Liver (tissue), 9 donors: ENCODE data around the gene C18orf32. TPM values are rescaled to one million over a fixed set of nuclear protein-coding genes. Genes with fewer than 3 reads are reported as not detected.

Source experiments
- DNase-seq: peaks from one replicate; pipeline ENCODE4 v3.0.0-alpha.2; 2017; ENCODE audit warnings: low spot score
- H3K27ac ChIP-seq, 2 donors: one replicate each; pipeline ENCODE4 v1.7.0; 2013; ENCODE audit warnings: inconsistent platforms in 2 of 2, low read length in 2 of 2, control low read depth in 1 of 2, low read depth in 1 of 2, mild to moderate bottlenecking in 1 of 2
- H3K27me3 ChIP-seq, 4 donors: one replicate each; pipeline versions ENCODE4 v1.6.1 to v1.7.0; 2013; ENCODE audit warnings: low read length in 3 of 4, inconsistent platforms in 1 of 4, mild to moderate bottlenecking in 1 of 4, moderate library complexity in 1 of 4; ENCODE audit not compliant: control insufficient read depth in 4 of 4, insufficient read depth in 4 of 4
- H3K36me3 ChIP-seq, 4 donors: one replicate each; pipeline versions ENCODE4 v1.6.1 to v1.7.0; 2013; ENCODE audit warnings: low read length in 3 of 4, mild to moderate bottlenecking in 3 of 4, low read depth in 1 of 4, moderate library complexity in 1 of 4; ENCODE audit not compliant: control insufficient read depth in 4 of 4, insufficient read depth in 3 of 4
- H3K4me1 ChIP-seq, 4 donors: one replicate each; pipeline versions ENCODE4 v1.6.1 to v1.7.0; 2013; ENCODE audit warnings: low read length in 3 of 4, mild to moderate bottlenecking in 3 of 4, moderate library complexity in 1 of 4; ENCODE audit not compliant: control insufficient read depth in 4 of 4, insufficient read depth in 4 of 4
- H3K4me3 ChIP-seq, 3 donors: one replicate each; pipeline versions ENCODE4 v1.6.1 to v1.7.0; 2013; ENCODE audit warnings: low read length in 3 of 3, control low read depth in 1 of 3, low read depth in 1 of 3, mild to moderate bottlenecking in 1 of 3
- H3K9ac ChIP-seq, 2 donors: one replicate each; pipeline ENCODE4 v1.7.0; 2013; ENCODE audit warnings: low read length in 2 of 2, mild to moderate bottlenecking in 2 of 2, moderate library complexity in 2 of 2, control low read depth in 1 of 2, low read depth in 1 of 2
- H3K9me3 ChIP-seq, 4 donors: one replicate each; pipeline versions ENCODE4 v1.6.1 to v1.7.0; 2013; ENCODE audit warnings: low read length in 3 of 4; ENCODE audit not compliant: control insufficient read depth in 4 of 4
- EGR1 ChIP-seq, 2 donors: IDR thresholded peaks; 2 replicates each; pipeline ENCODE4 v1.6.1; 2016 to 2018; ENCODE audit warnings: antibody characterized with exemption in 2 of 2, low read depth in 2 of 2
- FOXA1 ChIP-seq: IDR thresholded peaks from 2 replicates; pipeline ENCODE4 v1.6.1; 2016; ENCODE audit warnings: antibody characterized with exemption
- FOXA2 ChIP-seq: IDR thresholded peaks from 2 replicates; pipeline ENCODE4 v1.6.1; 2016; ENCODE audit warnings: antibody characterized with exemption
- GABPA ChIP-seq, 2 donors: IDR thresholded peaks in 1 of 2; conservative IDR thresholded peaks in 1 of 2; 2 replicates each; pipeline ENCODE4 v1.6.1; 2016; ENCODE audit warnings: antibody characterized with exemption in 2 of 2, mild to moderate bottlenecking in 1 of 2, moderate library complexity in 1 of 2
- HNF4A ChIP-seq, 2 donors: conservative IDR thresholded peaks; 2 replicates each; pipeline ENCODE4 v1.6.1; 2016; ENCODE audit warnings: antibody characterized with exemption in 2 of 2, mild to moderate bottlenecking in 2 of 2
- HNF4G ChIP-seq: IDR thresholded peaks from 2 replicates; pipeline ENCODE4 v1.6.1; 2016; ENCODE audit warnings: antibody characterized with exemption
- JUND ChIP-seq, 2 donors: IDR thresholded peaks; 2 replicates each; pipeline ENCODE4 v1.6.1; 2016; ENCODE audit warnings: antibody characterized with exemption in 2 of 2
- NR2F2 ChIP-seq: IDR thresholded peaks from 2 replicates; pipeline ENCODE4 v1.6.1; 2016; ENCODE audit warnings: antibody characterized with exemption
- RAD21 ChIP-seq, 2 donors: IDR thresholded peaks; 2 replicates each; pipeline ENCODE4 v1.6.1; 2016; ENCODE audit warnings: antibody characterized with exemption in 2 of 2, mild to moderate bottlenecking in 2 of 2
- RXRA ChIP-seq, 2 donors: IDR thresholded peaks; 2 replicates each; pipeline ENCODE4 v1.6.1; 2017 to 2018; ENCODE audit warnings: antibody characterized with exemption in 2 of 2, mild to moderate bottlenecking in 1 of 2
- SP1 ChIP-seq: IDR thresholded peaks from 2 replicates; pipeline ENCODE4 v1.6.1; 2018; ENCODE audit warnings: antibody characterized with exemption, mild to moderate bottlenecking
- TAF1 ChIP-seq: conservative IDR thresholded peaks from 2 replicates; pipeline ENCODE4 v1.6.1; 2016; ENCODE audit warnings: antibody characterized with exemption, mild to moderate bottlenecking
- YY1 ChIP-seq: IDR thresholded peaks from 2 replicates; pipeline ENCODE4 v1.6.1; 2016; ENCODE audit warnings: antibody characterized with exemption, mild to moderate bottlenecking
- WGBS: extraction: QIAGEN DNeasy Blood & Tissue Kit; methylation state at CpG from one replicate; pipeline ENCODE4 v1.1.7; 2013; 5-methylcytosine and 5-hydroxymethylcytosine counted together
- polyA plus RNA-seq, 2 donors: library from polyadenylated mRNA; stranded (reverse) in 1 of 2; unstranded in 1 of 2; fragments of 200-250 nt in 1 of 2; fragments of >200 nt in 1 of 2; fragmentation: Nextera tagmentation in 1 of 2; extraction: Ambion mirVana in 1 of 2; gene quantifications; one replicate each; pipeline versions ENCODE4 v1.2.1 to v1.2.3, GENCODE V29; 2013 to 2015
- total RNA-seq, 2 donors: library from RNA; depleted of rRNA; stranded (reverse); fragments of >200 nt; gene quantifications; one replicate each; pipeline ENCODE4 v1.2.3, GENCODE V29; 2014
- TF ChIP-seq, protein P1 (sequence below): fragments of 150-350 bp; IDR thresholded peaks from 2 replicates; pipeline ENCODE4 v1.5.1; 2017; ENCODE audit warnings: improper control_type of control experiment, low read depth, low read length; ENCODE audit not compliant: missing input control
- TF ChIP-seq, protein P2 (sequence below): IDR thresholded peaks from 2 replicates; pipeline ENCODE4 v1.6.1; 2016; ENCODE audit warnings: antibody characterized with exemption
- TF ChIP-seq, protein P3 (sequence below): IDR thresholded peaks from 2 replicates; pipeline ENCODE4 v1.6.1; 2016; ENCODE audit warnings: antibody characterized with exemption
- TF ChIP-seq, protein P4 (sequence below): IDR thresholded peaks from 2 replicates; pipeline ENCODE4 v1.6.1; 2016; ENCODE audit warnings: antibody characterized with exemption
- TF ChIP-seq, protein P5 (sequence below): IDR thresholded peaks from 2 replicates; pipeline ENCODE4 v1.6.1; 2016; ENCODE audit warnings: antibody characterized with exemption, mild to moderate bottlenecking
- donor health status: healthy.
- donor health status: healthy.
- donor health status: healthy.
- donor health status: healthy.
- donor health status: healthy.

C18orf32 gene
- total and polyA plus RNA-seq, 4 donors, result 12.4 to 63.2 (median 29.8) TPM

DNA sequence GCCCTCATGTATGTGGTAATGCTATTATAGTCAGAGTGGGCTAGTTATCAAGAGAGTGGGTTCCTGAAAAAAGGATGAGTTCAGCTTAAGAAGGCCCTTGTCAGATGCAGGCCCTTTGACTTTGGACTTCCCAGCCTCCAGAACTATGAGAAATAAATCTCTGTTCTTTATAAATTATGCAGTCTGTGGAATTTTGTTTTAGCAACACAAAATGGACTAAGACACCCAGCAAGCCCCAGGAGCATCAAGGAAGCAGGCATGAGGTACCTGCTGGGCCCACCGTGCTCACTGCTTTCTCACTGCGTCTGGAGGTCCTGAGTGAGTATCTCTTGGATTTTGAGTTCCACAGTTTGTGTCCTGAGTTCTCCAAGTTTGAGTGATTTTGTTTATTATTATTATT is 38.9 kb upstream of the C18orf32 start:
- Histone ChIP-seq H3K36me3 (no peaks in the 10 kb centered on the region), H3K27ac (no peak overlapping the region), H3K27me3 (no peaks in the 10 kb centered on the region), H3K4me1 (no peaks in the 10 kb centered on the region), H3K4me3 (no peak overlapping the region), H3K9ac (no peak overlapping the region), H3K9me3 (no peaks in the 10 kb centered on the region)
- no peak for DNase-seq
- TF ChIP-seq GABPA (IDR thresholded peaks at IDR 0.05 in 1 of 2, conservative IDR thresholded peaks at IDR 0.05 in 1 of 2) (no peak), EGR1 (IDR thresholded peaks at IDR 0.05; ENCODE audit: low read depth in 2 of 2) (no peak), SP1 (no peak), HNF4A (conservative IDR thresholded peaks at IDR 0.05) (no peak), HNF4G (no peak), FOXA1 (no peak), YY1 (no peak), FOXA2 (no peak), RXRA (IDR thresholded peaks at IDR 0.05) (no peak), NR2F2 (no peak), JUND (IDR thresholded peaks at IDR 0.05) (no peak), TAF1 (no peak), RAD21 (IDR thresholded peaks at IDR 0.05) (no peak)
- TF ChIP-seq, protein P1, sequence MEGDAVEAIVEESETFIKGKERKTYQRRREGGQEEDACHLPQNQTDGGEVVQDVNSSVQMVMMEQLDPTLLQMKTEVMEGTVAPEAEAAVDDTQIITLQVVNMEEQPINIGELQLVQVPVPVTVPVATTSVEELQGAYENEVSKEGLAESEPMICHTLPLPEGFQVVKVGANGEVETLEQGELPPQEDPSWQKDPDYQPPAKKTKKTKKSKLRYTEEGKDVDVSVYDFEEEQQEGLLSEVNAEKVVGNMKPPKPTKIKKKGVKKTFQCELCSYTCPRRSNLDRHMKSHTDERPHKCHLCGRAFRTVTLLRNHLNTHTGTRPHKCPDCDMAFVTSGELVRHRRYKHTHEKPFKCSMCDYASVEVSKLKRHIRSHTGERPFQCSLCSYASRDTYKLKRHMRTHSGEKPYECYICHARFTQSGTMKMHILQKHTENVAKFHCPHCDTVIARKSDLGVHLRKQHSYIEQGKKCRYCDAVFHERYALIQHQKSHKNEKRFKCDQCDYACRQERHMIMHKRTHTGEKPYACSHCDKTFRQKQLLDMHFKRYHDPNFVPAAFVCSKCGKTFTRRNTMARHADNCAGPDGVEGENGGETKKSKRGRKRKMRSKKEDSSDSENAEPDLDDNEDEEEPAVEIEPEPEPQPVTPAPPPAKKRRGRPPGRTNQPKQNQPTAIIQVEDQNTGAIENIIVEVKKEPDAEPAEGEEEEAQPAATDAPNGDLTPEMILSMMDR, result no peak
- TF ChIP-seq, protein P2, sequence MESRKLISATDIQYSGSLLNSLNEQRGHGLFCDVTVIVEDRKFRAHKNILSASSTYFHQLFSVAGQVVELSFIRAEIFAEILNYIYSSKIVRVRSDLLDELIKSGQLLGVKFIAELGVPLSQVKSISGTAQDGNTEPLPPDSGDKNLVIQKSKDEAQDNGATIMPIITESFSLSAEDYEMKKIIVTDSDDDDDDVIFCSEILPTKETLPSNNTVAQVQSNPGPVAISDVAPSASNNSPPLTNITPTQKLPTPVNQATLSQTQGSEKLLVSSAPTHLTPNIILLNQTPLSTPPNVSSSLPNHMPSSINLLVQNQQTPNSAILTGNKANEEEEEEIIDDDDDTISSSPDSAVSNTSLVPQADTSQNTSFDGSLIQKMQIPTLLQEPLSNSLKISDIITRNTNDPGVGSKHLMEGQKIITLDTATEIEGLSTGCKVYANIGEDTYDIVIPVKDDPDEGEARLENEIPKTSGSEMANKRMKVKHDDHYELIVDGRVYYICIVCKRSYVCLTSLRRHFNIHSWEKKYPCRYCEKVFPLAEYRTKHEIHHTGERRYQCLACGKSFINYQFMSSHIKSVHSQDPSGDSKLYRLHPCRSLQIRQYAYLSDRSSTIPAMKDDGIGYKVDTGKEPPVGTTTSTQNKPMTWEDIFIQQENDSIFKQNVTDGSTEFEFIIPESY, result no peak
- TF ChIP-seq, protein P3, sequence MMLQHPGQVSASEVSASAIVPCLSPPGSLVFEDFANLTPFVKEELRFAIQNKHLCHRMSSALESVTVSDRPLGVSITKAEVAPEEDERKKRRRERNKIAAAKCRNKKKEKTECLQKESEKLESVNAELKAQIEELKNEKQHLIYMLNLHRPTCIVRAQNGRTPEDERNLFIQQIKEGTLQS, result no peak
- TF ChIP-seq, protein P4, sequence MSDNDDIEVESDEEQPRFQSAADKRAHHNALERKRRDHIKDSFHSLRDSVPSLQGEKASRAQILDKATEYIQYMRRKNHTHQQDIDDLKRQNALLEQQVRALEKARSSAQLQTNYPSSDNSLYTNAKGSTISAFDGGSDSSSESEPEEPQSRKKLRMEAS, result no peak
- TF ChIP-seq, protein P5, sequence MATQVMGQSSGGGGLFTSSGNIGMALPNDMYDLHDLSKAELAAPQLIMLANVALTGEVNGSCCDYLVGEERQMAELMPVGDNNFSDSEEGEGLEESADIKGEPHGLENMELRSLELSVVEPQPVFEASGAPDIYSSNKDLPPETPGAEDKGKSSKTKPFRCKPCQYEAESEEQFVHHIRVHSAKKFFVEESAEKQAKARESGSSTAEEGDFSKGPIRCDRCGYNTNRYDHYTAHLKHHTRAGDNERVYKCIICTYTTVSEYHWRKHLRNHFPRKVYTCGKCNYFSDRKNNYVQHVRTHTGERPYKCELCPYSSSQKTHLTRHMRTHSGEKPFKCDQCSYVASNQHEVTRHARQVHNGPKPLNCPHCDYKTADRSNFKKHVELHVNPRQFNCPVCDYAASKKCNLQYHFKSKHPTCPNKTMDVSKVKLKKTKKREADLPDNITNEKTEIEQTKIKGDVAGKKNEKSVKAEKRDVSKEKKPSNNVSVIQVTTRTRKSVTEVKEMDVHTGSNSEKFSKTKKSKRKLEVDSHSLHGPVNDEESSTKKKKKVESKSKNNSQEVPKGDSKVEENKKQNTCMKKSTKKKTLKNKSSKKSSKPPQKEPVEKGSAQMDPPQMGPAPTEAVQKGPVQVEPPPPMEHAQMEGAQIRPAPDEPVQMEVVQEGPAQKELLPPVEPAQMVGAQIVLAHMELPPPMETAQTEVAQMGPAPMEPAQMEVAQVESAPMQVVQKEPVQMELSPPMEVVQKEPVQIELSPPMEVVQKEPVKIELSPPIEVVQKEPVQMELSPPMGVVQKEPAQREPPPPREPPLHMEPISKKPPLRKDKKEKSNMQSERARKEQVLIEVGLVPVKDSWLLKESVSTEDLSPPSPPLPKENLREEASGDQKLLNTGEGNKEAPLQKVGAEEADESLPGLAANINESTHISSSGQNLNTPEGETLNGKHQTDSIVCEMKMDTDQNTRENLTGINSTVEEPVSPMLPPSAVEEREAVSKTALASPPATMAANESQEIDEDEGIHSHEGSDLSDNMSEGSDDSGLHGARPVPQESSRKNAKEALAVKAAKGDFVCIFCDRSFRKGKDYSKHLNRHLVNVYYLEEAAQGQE, result no peak
- WGBS, result 98% methylated on average over 2 of the region's 2 CpGs
